ENCODE results near the gene AMELX. TPM values are rescaled to one million over a fixed set of nuclear protein-coding genes. Genes with fewer than 3 reads are reported as not detected.

AMELX gene
- total RNA-seq, 4 donors from 2014 or later: not detected

DNA sequence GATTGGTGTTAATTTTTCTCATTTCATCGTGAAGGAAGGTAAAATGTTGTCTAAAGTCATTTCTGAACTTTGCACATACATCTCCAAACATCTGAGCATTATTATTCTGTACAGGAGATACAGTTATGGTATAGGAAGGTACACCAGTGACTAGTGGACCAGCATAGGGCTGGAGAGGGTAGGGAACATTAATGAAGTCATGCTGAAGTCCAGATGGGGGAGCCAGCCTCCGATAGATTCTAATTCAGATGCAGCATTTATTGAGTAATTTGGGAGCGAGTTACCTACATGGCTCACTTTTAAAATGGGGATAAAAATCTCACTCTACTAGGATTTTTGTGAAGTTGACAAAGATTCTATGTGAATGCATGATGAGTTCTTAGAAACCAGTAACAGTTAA is 34.9 kb downstream of the AMELX start:
- WGBS, 2 donors (ENCODE audit: low coverage in 1 of 2): 64 to 69% methylated on average over 2 to 3 of the region's 3 CpGs
- DNase-seq: no peak
- H3K4me3 ChIP-seq: no peak overlapping the region
- intact Hi-C loops (cut with DNase I; ENCODE audit: low total_unique reads) (no loop called here), in situ Hi-C loops (cut with MboI; ENCODE audit: low pct_ligation_motif_present in 1 of 4, low pct_unique_long_range_greater_than_20kb in 1 of 4, low sequenced_read_pairs in 3 of 4) (loop anchor here in 1 of 4 donors (25.0 kb wide), 1 partner anchor 91 kb away; no protein-coding TSS in a partner anchor)
- no peaks in the 10 kb centered on the region for H3K9me3 ChIP-seq
- H3K4me1 ChIP-seq: no peaks in the 10 kb centered on the region
- no peaks in the 10 kb centered on the region for H3K27me3 ChIP-seq
- no peaks in the 10 kb centered on the region for H3K36me3 ChIP-seq
- no peak overlapping the region for H3K27ac ChIP-seq
- TF ChIP-seq POLR2A (IDR thresholded peaks at IDR 0.05) (no peak), EP300 (IDR thresholded peaks at IDR 0.05; ENCODE audit: low read depth) (no peak), POLR2AphosphoS5 (IDR thresholded peaks at IDR 0.05) (no peak)
- TF ChIP-seq, protein P1, sequence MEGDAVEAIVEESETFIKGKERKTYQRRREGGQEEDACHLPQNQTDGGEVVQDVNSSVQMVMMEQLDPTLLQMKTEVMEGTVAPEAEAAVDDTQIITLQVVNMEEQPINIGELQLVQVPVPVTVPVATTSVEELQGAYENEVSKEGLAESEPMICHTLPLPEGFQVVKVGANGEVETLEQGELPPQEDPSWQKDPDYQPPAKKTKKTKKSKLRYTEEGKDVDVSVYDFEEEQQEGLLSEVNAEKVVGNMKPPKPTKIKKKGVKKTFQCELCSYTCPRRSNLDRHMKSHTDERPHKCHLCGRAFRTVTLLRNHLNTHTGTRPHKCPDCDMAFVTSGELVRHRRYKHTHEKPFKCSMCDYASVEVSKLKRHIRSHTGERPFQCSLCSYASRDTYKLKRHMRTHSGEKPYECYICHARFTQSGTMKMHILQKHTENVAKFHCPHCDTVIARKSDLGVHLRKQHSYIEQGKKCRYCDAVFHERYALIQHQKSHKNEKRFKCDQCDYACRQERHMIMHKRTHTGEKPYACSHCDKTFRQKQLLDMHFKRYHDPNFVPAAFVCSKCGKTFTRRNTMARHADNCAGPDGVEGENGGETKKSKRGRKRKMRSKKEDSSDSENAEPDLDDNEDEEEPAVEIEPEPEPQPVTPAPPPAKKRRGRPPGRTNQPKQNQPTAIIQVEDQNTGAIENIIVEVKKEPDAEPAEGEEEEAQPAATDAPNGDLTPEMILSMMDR (IDR thresholded peaks at IDR 0.05): no peak

GRCh38 chrX:11329021-11329420 is 35.8 kb downstream of the AMELX start:
- DNase-seq: no peak
- no peaks in the 10 kb centered on the region for H3K36me3 ChIP-seq
- in situ Hi-C loops (cut with MboI; ENCODE audit: low pct_ligation_motif_present in 1 of 4, low pct_unique_long_range_greater_than_20kb in 1 of 4, low sequenced_read_pairs in 3 of 4): loop anchor here in 1 of 4 donors (25.0 kb wide), 1 partner anchor 92 kb away; no protein-coding TSS in a partner anchor

DNA sequence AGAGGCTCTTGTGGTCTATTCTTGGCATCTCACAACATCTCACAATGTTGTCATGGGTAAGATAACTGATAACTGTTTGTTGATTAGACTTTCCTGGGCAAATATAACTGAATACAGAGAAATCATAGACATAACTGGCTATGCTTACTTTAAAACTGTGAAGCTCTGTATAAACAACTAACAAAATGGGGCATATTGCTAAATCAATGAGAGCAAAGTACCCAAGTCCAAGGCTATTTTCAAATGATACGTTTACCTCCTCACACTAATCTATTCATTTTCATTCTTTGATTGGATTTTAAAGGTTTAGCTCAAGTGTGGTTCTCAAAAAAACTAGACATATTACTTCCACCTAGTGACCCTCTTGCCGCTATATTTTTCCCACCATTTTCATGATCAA is 38.6 kb downstream of the AMELX start:
- Histone ChIP-seq H3K27me3 (no peaks in the 10 kb centered on the region), H3K36me3 (no peaks in the 10 kb centered on the region), H3K27ac (no peak overlapping the region), H3K4me1 (no peaks in the 10 kb centered on the region), H3K4me3 (no peak overlapping the region), H3K9me3 (no peaks in the 10 kb centered on the region)
- DNase-seq: no peak
- intact Hi-C loops (cut with DNase I; ENCODE audit: low total_unique reads): no loop called here
- WGBS, 2 donors (ENCODE audit: low coverage in 1 of 2): 74% methylated on average over 2 of the region's 2 CpGs; no CpG with 5 or more reads in 1 of the 2 donors
- TF ChIP-seq EP300 (IDR thresholded peaks at IDR 0.05; ENCODE audit: low read depth) (no peak), POLR2AphosphoS5 (IDR thresholded peaks at IDR 0.05) (no peak), POLR2A (IDR thresholded peaks at IDR 0.05) (no peak)
- TF ChIP-seq, protein P1 (IDR thresholded peaks at IDR 0.05): no peak
- in situ Hi-C loops (cut with MboI; ENCODE audit: low pct_ligation_motif_present in 1 of 4, low pct_unique_long_range_greater_than_20kb in 1 of 4, low sequenced_read_pairs in 3 of 4): loop anchor here in 1 of 4 donors (25.0 kb wide), 1 partner anchor 94 kb away; no protein-coding TSS in a partner anchor

More at GRCh38 chrX:11329021-11329420, 35.8 kb downstream of the AMELX start:
- H3K4me1 ChIP-seq: no peaks in the 10 kb centered on the region
- intact Hi-C loops (cut with DNase I; ENCODE audit: low total_unique reads): no loop called here
- no peak overlapping the region for H3K27ac ChIP-seq
- TF ChIP-seq, protein P1 (IDR thresholded peaks at IDR 0.05): no peak
- no peak for TF ChIP-seq POLR2A (IDR thresholded peaks at IDR 0.05)
- TF ChIP-seq EP300 (IDR thresholded peaks at IDR 0.05; ENCODE audit: low read depth): no peak
- no peak for TF ChIP-seq POLR2AphosphoS5 (IDR thresholded peaks at IDR 0.05)
- no peaks in the 10 kb centered on the region for H3K9me3 ChIP-seq
- no peaks in the 10 kb centered on the region for H3K27me3 ChIP-seq
- no peak overlapping the region for H3K4me3 ChIP-seq
- 47 to 55% methylated on average over 3 to 5 of the region's 5 CpGs for WGBS, 2 donors (ENCODE audit: low coverage in 1 of 2)

- no peak for TF ChIP-seq POLR2AphosphoS5 (IDR thresholded peaks at IDR 0.05)
- TF ChIP-seq POLR2A (IDR thresholded peaks at IDR 0.05): no peak
- TF ChIP-seq EP300 (IDR thresholded peaks at IDR 0.05; ENCODE audit: low read depth): no peak
- TF ChIP-seq, protein P1 (IDR thresholded peaks at IDR 0.05): no peak
- WGBS, 2 donors (ENCODE audit: low coverage in 1 of 2): 63 to 100% methylated on average over 1 to 2 of the region's 2 CpGs
- Histone ChIP-seq H3K9me3 (no peaks in the 10 kb centered on the region), H3K27ac (no peak overlapping the region), H3K36me3 (no peaks in the 10 kb centered on the region), H3K4me3 (no peak overlapping the region), H3K4me1 (no peaks in the 10 kb centered on the region), H3K27me3 (no peaks in the 10 kb centered on the region)
- intact Hi-C loops (cut with DNase I; ENCODE audit: low total_unique reads): no loop called here
- no peak for DNase-seq
- in situ Hi-C loops (cut with MboI; ENCODE audit: low pct_ligation_motif_present in 1 of 4, low pct_unique_long_range_greater_than_20kb in 1 of 4, low sequenced_read_pairs in 3 of 4): loop anchor here in 1 of 4 donors (25.0 kb wide), 1 partner anchor 97 kb away; no protein-coding TSS in a partner anchor
Observed at GRCh38 chrX:11334165-11334564, 41.0 kb downstream of the AMELX start.
